Thymus (tissue), 11 donors: ENCODE measurements around the gene RIOK1. TPM values are rescaled to one million over a fixed set of nuclear protein-coding genes. Genes with fewer than 3 reads are reported as not detected.
"Not testable (repeated sequence)": the region's sequence is repeated elsewhere in the genome, so short reads cannot be mapped to it uniquely, and the experiment has no call there.

Experiments
- DNase-seq, 9 donors: peaks; one replicate each; pipeline ENCODE4 v3.0.0-alpha.2; 2013; ENCODE audit warnings: low spot score in 9 of 9, low read depth in 6 of 9, missing footprints in 1 of 9
- H3K27ac ChIP-seq, 2 donors: one replicate each; pipeline ENCODE4 v1.5.1; 2013; ENCODE audit warnings: control low read depth in 1 of 2, low read depth in 1 of 2, low read length in 1 of 2, mild to moderate bottlenecking in 1 of 2, moderate library complexity in 1 of 2
- H3K27me3 ChIP-seq, 2 donors: one replicate each; pipeline ENCODE4 v1.5.1; 2013; ENCODE audit warnings: low read length in 1 of 2; ENCODE audit not compliant: control insufficient read depth in 2 of 2, insufficient read depth in 1 of 2
- H3K36me3 ChIP-seq, 2 donors: one replicate each; pipeline ENCODE4 v1.5.1; 2013; ENCODE audit warnings: low read length in 1 of 2, mild to moderate bottlenecking in 1 of 2, moderate library complexity in 1 of 2; ENCODE audit not compliant: control insufficient read depth in 2 of 2, insufficient read depth in 2 of 2
- H3K4me1 ChIP-seq, 2 donors: one replicate each; pipeline ENCODE4 v1.5.1; 2013; ENCODE audit warnings: low read length in 2 of 2; ENCODE audit not compliant: control insufficient read depth in 2 of 2, insufficient read depth in 2 of 2
- H3K4me3 ChIP-seq, 2 donors: one replicate each; pipeline ENCODE4 v1.5.1; 2013; ENCODE audit warnings: low read length in 2 of 2, control low read depth in 1 of 2, mild to moderate bottlenecking in 1 of 2
- H3K9me3 ChIP-seq, 2 donors: one replicate each; pipeline ENCODE4 v1.5.1; 2013; ENCODE audit warnings: low read length in 1 of 2, mild to moderate bottlenecking in 1 of 2; ENCODE audit not compliant: control insufficient read depth in 2 of 2, insufficient read depth in 1 of 2
- WGBS: extraction: QIAGEN DNeasy Blood & Tissue Kit; methylation state at CpG from one replicate; pipeline ENCODE4 v1.1.7; 2013; 5-methylcytosine and 5-hydroxymethylcytosine counted together
- polyA plus RNA-seq: library from polyadenylated mRNA; stranded (reverse); fragments of 200-250 nt; gene quantifications from one replicate; pipeline ENCODE4 v1.2.3, GENCODE V29; 2013
- total RNA-seq: library from RNA; stranded (reverse); fragments of 120-200 nt; gene quantifications from one replicate; pipeline ENCODE4 v1.2.4, GENCODE V29; 2013
- donor health status: healthy.

The RIOK1 gene
- total and polyA plus RNA-seq, 2 donors: 21.3 to 26.6 TPM

DNA sequence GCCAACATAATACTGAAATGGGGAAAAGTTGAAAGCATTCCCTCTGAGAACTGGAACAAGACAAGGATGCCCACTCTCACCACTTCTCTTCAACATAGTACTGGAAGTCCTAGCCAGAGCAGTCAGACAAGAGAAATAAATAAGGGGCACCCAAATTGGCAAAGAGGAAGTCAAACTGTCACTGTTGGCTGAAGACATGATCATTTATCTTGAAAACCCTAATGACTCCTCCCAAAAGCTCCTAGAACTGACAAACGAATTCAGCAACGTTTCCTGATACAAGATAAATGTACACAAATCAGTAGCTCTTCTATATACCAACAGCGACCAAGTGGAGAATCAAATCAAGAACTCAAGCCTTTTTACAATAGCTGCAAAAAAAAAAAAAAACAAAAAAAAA is 37.7 kb upstream of the RIOK1 start:
- not testable (repeated sequence) for H3K27me3 ChIP-seq, H3K27ac ChIP-seq, H3K4me1 ChIP-seq, DNase-seq, H3K9me3 ChIP-seq, H3K4me3 ChIP-seq, H3K36me3 ChIP-seq
- 88% methylated on average over 3 of the region's 3 CpGs for WGBS

DNA sequence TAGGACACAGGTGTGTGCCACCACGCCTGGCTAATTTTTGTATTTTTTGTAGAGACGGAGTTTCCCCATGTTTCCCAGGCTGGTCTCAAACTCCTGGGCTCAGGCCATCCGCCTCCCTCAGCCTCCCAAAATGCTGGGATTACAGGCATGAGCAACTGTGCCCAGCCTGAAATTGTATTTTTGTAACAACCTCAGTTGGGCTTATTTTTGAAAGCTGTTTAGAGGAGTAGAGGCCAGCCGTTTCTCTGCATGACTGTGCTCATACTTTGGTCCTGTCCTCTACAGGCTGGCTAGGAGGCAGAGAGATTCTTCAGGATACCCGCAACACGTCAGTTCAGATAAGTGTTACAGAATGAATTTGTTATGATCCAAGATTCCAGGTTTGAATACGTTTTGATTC is 22.2 kb upstream of the RIOK1 start:
- WGBS: 98% methylated on average over 7 of the region's 7 CpGs
- Histone ChIP-seq H3K36me3 (no peaks in the 10 kb centered on the region), H3K4me3 (no peak overlapping the region), H3K27me3 (no peaks in the 10 kb centered on the region), H3K4me1 (no peaks in the 10 kb centered on the region), H3K27ac (no peak overlapping the region), H3K9me3 (no peaks in the 10 kb centered on the region)
- no peak for DNase-seq

DNA sequence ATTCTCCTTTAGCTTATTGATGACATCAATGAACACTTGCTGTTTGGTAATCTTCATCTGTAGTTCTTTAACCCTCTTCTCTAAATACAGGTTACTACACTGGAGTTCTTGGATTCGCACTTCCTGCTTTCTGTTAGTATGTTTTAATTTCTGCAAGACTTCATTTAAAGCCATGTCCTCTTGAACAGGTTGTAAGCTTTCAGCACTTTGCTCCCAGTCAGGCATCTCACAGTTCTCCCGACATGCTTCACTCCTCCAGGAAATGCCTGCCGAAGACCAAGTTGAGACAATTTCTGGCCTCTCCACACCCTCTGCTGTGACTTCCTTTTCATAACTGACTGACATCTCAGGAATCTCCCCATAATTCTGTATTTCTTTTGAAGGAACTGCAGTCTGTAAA is 15.9 kb upstream of the RIOK1 start:
- WGBS: 60% methylated on average over 3 of the region's 3 CpGs

DNA sequence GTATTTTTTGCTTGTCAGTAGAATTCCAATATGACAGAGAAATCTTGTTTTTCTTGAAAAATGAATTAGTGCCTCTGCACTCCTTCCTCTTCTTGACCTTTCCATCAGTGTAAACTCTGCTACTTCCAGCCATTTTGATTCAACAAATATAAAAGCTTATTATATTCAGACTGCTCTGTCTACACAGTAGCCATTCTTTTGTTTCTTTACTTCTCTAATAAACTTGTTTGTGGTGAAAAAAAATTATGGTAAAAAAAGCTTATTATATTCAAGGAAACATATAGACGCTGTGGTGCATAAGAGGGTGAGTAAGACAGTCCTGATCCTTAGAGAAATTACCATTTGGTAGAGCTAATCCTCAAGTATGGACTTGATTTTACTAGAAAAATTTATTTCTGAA is 11.6 kb upstream of the RIOK1 start:
- H3K4me3 ChIP-seq: no peak overlapping the region
- H3K36me3 ChIP-seq: no peaks in the 10 kb centered on the region
- no peak for DNase-seq
- no peaks in the 10 kb centered on the region for H3K9me3 ChIP-seq
- peaks cover 0 to 3% of the 10 kb centered on the region in 2 donors for H3K4me1 ChIP-seq
- no peaks in the 10 kb centered on the region for H3K27me3 ChIP-seq
- WGBS: 99% methylated on average over 1 of the region's 1 CpG
- H3K27ac ChIP-seq: no peak overlapping the region

More for the DNA sequence above, 15.9 kb upstream of the RIOK1 start:
- no peak overlapping the region for H3K4me3 ChIP-seq
- no peak for DNase-seq
- no peaks in the 10 kb centered on the region for H3K36me3 ChIP-seq
- H3K4me1 ChIP-seq: peaks cover 0 to 3% of the 10 kb centered on the region in 2 donors
- no peaks in the 10 kb centered on the region for H3K27me3 ChIP-seq
- no peaks in the 10 kb centered on the region for H3K9me3 ChIP-seq
- H3K27ac ChIP-seq: no peak overlapping the region

DNA sequence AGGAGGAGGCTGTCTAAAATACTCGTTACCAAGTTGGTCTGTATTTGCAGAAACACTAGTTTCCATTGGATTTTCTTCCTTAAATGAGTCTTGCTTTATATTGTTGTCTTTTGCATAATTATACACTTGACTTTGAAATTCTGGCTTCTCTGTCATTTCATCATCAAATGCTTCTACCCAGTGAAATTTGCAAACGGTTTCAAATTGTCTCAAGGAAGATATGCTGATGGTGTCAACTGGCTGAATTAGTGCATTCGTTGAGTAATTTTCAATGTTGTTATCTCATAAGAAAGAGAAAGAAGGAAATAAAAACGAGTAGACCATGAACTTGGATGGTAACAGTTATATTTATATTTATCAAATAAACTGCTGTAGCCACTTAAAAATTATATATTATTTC is 10.9 kb upstream of the RIOK1 start:
- H3K9me3 ChIP-seq: no peaks in the 10 kb centered on the region
- H3K27me3 ChIP-seq: no peaks in the 10 kb centered on the region
- 92% methylated on average over 4 of the region's 4 CpGs for WGBS
- no peak overlapping the region for H3K4me3 ChIP-seq
- DNase-seq: no peak
- H3K36me3 ChIP-seq: no peaks in the 10 kb centered on the region
- H3K27ac ChIP-seq: no peak overlapping the region
- peaks cover 0 to 2% of the 10 kb centered on the region in 2 donors for H3K4me1 ChIP-seq

DNA sequence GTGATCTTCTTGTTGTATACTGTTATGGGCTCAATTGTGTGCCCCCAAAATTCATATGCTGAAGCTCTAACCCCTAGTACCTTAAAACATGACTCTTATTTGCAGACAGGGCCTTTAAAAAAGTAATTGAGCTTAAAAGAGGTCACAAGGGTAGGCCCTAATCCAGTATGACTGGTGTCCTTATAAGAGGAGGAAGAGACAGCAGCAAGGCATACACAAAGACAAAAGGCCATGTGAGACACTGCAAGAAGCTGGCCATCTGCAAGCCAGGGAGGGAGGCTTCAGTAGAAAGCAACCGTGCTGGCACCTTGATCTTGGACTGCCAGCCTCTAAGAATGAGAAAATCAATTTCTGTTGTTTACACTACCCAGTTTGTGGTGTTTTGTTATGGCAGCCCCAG is 8.5 kb upstream of the RIOK1 start:
- no peak for DNase-seq
- Histone ChIP-seq H3K27ac (no peak overlapping the region), H3K36me3 (no peaks in the 10 kb centered on the region), H3K27me3 (no peaks in the 10 kb centered on the region), H3K4me3 (no peak overlapping the region), H3K9me3 (no peaks in the 10 kb centered on the region), H3K4me1 (no peaks in the 10 kb centered on the region)
- WGBS: 100% methylated on average over 1 of the region's 1 CpG

DNA sequence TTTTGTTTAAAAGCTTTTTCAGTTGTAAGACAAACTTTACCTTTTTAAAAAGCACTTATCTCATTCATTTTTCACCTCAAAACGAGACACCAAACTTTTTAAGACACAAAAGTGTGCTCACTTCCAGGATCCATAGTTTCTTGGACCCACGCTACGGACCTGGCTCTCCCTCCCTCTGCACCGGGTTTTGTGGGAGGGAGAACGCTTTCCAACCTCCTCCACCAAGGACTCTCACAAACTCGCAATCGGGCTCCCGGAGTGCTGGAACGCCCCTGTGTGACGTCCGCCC is 502 bp upstream of the RIOK1 start:
- WGBS: under 1% methylated on average over 11 of the region's 11 CpGs
- Histone ChIP-seq H3K4me3 (peak overlapping the region; percentile 56 to 91), H3K27me3 (no peaks in the 10 kb centered on the region), H3K27ac (peak overlapping the region; percentile 97 to 98), H3K36me3 (peaks cover 0 to 14% of the 10 kb centered on the region in 2 donors), H3K4me1 (peaks cover 8 to 13% of the 10 kb centered on the region in 2 donors), H3K9me3 (no peaks in the 10 kb centered on the region)
- DNase-seq: no peak

DNA sequence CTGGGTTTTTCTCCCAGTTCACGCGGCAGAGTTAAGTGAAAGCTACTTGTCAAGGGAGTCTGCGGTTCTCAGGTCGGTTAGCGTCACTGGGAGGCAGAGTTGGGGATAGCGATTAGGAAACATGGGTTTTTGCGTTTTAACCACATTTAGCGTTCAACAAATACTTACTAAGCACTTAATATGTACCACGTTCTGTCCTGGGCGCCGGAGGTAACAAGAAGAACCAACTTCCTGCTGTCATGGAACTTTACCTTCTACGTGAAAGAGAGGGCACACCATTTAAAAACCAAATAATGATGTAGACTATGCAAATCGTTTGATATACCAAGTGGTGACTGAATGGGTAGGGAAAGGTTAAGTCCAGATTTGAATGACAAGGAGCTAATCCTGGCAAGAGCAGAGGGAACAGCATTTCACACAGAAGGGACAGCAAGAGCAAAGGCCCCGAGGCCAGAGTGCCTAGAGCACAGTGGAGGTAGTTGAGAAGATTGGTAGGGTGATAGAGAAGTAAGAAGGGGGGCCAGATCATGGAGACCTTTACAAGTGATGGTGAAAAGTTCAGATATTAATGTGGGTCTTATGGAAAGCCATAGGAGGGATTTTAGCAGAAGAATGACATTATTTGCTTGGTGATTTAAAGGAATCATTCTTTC is 744 bp downstream of the RIOK1 start:
- DNase-seq: peak in 5 of 9 donors; percentile 13 to 76 (median 38)

DNA sequence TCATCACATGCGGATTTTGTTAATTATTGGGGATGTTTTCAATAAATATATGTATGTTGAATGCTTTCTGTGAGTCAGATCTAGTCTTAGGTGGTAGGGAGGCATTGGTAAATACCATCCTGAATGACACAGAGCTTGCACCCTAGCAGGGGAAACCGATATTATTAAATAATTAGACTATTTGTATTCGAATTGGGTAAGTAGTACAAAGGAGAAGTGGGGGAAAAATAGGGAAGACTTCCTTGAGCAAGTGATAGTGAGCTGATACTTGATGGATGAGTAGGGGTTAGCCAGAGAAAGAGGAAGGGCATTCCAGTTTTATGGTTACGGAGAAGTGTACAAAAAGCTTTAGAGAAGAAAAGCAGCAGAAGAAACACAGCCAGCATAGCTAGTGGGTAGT is 1.5 kb downstream of the RIOK1 start:
- H3K9me3 ChIP-seq: no peaks in the 10 kb centered on the region
- no peak overlapping the region for H3K27ac ChIP-seq
- DNase-seq: no peak
- peaks cover 7 to 28% of the 10 kb centered on the region in 2 donors for H3K36me3 ChIP-seq
- H3K27me3 ChIP-seq: no peaks in the 10 kb centered on the region
- WGBS: 92% methylated on average over 4 of the region's 4 CpGs
- peaks cover 8 to 13% of the 10 kb centered on the region in 2 donors for H3K4me1 ChIP-seq
- no peak overlapping the region for H3K4me3 ChIP-seq

More for the DNA sequence above, 744 bp downstream of the RIOK1 start:
- peak overlapping the region; percentile 97 to 98 for H3K27ac ChIP-seq
- peak overlapping the region; percentile 56 to 91 for H3K4me3 ChIP-seq
- no peaks in the 10 kb centered on the region for H3K9me3 ChIP-seq
- peaks cover 8 to 13% of the 10 kb centered on the region in 2 donors for H3K4me1 ChIP-seq
- 4% methylated on average over 14 of the region's 14 CpGs for WGBS
- no peaks in the 10 kb centered on the region for H3K27me3 ChIP-seq
- H3K36me3 ChIP-seq: peaks cover 4 to 22% of the 10 kb centered on the region in 2 donors
